SU-DHL-6 (cell line): ENCODE results near the gene PDHX.

ENCODE experiments used
- EZH2phosphoT487 ChIP-seq: fragments of 200-600 bp; sonication (generic), shearing (Covaris generic); conservative IDR thresholded peaks from 2 replicates; pipeline ENCODE4 v1.6.1; 2018; ENCODE audit warnings: mild to moderate bottlenecking, antibody characterized with exemption, low read length, moderate library complexity, mixed read lengths
- TF ChIP-seq, protein P1 (sequence below): fragments of 200-600 bp; sonication (generic); IDR thresholded peaks from one replicate; pipeline ENCODE4 v1.5.1; 2017; ENCODE audit warnings: antibody characterized with exemption, mild to moderate bottlenecking, low read length, moderate library complexity; ENCODE audit not compliant: insufficient read depth, poor library complexity, severe bottlenecking

DNA sequence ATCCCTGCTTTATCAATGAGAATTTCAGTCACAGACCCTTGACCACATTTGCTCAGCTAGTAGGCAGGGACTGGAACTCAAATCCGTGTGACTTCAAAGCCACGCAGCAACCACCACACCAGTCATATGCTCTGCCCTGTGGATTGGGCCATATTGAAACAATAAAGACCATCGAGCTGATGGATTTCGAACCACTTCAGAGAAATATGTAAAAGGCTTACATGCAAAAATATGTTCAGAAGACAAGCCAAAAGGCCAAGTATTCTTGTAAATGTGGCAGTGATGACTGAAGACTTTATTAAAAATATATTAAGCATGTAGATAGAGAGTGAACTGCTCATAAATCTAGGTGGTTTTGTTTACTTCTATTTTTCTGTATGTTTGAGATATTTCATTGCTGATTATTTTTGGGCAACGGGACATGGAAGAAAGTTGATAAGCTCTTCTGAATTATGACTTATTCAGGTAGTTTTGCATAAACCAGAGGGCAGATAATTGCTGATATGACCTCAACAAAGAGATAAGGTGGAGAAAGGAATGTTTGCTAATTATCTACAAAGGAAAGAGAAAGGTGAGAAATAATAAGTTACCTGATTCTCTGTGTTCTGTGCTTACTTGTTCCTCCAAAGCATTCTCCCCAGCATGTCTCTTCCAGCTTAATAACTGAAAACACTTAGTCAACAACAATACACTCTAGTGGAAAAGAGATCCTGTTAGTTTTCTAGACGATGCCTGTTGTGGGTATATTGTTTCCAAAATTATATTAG is 99.4 kb downstream of the PDHX start:
- TF ChIP-seq, protein P1, sequence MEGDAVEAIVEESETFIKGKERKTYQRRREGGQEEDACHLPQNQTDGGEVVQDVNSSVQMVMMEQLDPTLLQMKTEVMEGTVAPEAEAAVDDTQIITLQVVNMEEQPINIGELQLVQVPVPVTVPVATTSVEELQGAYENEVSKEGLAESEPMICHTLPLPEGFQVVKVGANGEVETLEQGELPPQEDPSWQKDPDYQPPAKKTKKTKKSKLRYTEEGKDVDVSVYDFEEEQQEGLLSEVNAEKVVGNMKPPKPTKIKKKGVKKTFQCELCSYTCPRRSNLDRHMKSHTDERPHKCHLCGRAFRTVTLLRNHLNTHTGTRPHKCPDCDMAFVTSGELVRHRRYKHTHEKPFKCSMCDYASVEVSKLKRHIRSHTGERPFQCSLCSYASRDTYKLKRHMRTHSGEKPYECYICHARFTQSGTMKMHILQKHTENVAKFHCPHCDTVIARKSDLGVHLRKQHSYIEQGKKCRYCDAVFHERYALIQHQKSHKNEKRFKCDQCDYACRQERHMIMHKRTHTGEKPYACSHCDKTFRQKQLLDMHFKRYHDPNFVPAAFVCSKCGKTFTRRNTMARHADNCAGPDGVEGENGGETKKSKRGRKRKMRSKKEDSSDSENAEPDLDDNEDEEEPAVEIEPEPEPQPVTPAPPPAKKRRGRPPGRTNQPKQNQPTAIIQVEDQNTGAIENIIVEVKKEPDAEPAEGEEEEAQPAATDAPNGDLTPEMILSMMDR, result no peak
- no peak for TF ChIP-seq EZH2phosphoT487
